ENCODE results near the gene UPK3BL1.
"Not testable (repeated sequence)": the region's sequence is repeated elsewhere in the genome, so short reads cannot be mapped to it uniquely, and the experiment has no call there.

DNA sequence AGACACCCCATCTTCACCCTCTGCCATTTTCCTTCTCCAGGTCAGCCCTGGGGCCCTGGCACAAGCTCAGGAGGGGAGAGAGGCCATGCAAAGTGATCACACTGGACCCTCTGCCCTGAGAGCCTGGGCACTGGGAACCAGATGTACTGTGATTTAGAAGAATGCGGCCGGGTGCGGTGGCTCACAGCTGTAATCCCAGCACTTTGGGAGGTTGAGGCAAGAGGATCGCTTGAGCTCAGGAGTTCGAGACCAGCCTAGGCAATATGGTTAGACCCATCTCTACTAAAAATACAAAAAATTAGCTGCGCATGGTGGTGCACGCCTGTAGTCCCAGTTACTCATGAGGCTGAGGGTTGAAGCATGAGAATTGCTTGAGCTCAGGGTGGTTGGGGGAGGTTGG, 5.2 kb upstream of the UPK3BL1 start:
- not testable (repeated sequence) for TF ChIP-seq ZNF70 (CRISPR knock-in tag; IDR thresholded peaks at IDR 0.05); TSHZ2 (CRISPR knock-in tag; IDR thresholded peaks at IDR 0.05); CREB5 (CRISPR knock-in tag; IDR thresholded peaks at IDR 0.05; ENCODE audit: low read depth); RARB (CRISPR knock-in tag; IDR thresholded peaks at IDR 0.05); ESRRG (CRISPR knock-in tag; IDR thresholded peaks at IDR 0.05)
- TF ChIP-seq, protein P1, sequence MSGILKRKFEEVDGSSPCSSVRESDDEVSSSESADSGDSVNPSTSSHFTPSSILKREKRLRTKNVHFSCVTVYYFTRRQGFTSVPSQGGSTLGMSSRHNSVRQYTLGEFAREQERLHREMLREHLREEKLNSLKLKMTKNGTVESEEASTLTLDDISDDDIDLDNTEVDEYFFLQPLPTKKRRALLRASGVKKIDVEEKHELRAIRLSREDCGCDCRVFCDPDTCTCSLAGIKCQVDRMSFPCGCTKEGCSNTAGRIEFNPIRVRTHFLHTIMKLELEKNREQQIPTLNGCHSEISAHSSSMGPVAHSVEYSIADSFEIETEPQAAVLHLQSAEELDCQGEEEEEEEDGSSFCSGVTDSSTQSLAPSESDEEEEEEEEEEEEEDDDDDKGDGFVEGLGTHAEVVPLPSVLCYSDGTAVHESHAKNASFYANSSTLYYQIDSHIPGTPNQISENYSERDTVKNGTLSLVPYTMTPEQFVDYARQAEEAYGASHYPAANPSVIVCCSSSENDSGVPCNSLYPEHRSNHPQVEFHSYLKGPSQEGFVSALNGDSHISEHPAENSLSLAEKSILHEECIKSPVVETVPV (CRISPR knock-in tag; IDR thresholded peaks at IDR 0.05), result not testable (repeated sequence)
- TF ChIP-seq, protein P2, sequence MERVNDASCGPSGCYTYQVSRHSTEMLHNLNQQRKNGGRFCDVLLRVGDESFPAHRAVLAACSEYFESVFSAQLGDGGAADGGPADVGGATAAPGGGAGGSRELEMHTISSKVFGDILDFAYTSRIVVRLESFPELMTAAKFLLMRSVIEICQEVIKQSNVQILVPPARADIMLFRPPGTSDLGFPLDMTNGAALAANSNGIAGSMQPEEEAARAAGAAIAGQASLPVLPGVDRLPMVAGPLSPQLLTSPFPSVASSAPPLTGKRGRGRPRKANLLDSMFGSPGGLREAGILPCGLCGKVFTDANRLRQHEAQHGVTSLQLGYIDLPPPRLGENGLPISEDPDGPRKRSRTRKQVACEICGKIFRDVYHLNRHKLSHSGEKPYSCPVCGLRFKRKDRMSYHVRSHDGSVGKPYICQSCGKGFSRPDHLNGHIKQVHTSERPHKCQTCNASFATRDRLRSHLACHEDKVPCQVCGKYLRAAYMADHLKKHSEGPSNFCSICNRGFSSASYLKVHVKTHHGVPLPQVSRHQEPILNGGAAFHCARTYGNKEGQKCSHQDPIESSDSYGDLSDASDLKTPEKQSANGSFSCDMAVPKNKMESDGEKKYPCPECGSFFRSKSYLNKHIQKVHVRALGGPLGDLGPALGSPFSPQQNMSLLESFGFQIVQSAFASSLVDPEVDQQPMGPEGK (CRISPR knock-in tag; IDR thresholded peaks at IDR 0.05; ENCODE audit: borderline replicate concordance), result not testable (repeated sequence)

All from SK-N-SH treated with all-trans-retinoic acid at 6 μM for 48 hours (cell line).